ENCODE results near the gene RNFT2.

The RNFT2 gene

DNA sequence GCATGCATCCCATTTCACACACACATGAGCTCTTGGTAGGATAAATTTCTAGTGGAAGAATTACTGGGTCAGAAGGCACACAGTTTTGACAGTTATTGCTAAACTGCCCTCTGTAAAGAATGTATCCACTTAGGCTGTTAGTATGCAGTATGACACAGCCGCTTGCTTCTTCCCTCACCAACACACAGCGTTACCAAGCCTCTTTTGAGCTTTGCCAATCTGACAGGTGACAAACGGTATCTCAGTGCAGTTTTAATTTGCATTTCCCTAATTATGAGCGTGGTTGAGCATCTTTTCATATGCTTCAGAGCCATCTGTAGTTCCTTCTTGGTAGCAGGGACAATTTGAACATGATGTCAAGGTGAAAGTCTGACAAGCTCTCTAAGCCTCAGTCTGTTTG, 100.2 kb downstream of the RNFT2 start:
- no peak for DNase-seq

DNA sequence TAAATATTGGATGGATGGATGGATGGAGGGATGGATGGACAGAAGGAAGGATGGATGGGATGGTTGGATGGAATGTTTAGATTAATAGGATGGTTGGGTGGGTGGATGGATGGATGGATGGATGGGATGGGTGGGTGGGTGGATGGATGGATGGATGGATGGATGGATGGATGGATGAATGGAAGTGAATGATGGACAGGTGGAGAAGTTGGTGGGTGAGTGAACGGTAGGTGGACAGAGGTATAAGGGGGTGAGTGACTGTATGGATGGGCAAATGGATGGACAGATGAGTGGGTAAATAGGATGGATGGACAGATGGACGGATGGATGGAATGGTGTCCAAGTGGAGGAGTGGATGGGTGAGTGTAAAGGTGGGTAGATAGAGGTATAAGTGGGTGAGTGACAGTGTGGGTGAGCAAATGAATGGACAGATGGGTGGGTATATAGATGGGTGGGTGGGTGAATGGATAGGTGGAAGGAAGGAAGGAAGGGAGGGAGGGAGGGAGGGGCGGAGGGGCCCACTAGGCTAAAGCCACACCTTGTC, 101.2 kb downstream of the RNFT2 start:
- no peak for DNase-seq

DNA sequence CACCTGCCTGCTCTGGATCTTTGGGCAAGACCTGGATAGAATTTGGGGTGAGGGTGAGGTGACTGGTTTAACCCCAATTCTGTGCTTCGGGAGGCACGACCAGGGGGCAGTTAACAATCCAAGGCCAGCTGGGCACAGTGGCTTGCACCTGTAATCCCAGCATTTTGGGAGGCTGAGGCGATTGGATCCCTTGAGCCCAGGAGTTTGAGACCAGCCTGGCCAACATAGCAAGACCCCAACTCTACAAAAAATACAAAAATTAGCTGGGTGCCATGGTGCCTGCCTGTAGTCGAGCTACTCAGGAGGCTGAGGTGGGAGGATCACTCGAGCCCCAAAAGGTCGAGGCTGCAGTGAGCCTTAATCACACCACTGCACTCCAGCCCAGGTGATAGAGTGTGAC, 105.0 kb downstream of the RNFT2 start:
- no peak for DNase-seq

DNA sequence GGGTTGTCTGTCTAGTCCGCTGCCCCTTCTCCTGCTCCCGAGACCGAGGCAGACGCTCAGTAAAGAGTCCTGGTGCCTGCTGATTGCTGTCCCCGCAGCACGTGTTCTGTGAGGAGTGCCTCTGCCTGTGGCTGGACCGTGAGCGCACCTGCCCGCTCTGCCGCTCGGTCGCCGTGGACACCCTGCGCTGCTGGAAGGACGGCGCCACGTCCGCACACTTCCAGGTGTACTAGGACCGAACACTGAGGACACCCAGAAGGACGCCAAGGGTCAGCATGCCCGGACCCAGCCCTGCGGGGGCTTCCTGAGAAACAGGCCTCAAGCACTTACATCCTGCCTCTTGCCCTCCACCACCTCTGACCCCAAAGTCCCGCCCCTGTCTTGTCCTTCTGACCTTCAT, 111.1 kb downstream of the RNFT2 start:
- no peak for DNase-seq

DNA sequence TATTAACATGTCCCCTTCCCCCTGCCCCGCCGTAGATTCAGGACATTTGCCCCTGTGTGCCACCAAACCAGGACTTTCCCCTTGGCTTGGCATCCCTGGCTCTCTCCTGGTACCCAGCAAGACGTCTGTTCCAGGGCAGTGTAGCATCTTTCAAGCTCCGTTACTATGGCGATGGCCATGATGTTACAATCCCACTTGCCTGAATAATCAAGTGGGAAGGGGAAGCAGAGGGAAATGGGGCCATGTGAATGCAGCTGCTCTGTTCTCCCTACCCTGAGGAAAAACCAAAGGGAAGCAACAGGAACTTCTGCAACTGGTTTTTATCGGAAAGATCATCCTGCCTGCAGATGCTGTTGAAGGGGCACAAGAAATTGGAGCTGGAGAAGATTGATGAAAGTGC, 114.2 kb downstream of the RNFT2 start:
- no peak for DNase-seq

DNA sequence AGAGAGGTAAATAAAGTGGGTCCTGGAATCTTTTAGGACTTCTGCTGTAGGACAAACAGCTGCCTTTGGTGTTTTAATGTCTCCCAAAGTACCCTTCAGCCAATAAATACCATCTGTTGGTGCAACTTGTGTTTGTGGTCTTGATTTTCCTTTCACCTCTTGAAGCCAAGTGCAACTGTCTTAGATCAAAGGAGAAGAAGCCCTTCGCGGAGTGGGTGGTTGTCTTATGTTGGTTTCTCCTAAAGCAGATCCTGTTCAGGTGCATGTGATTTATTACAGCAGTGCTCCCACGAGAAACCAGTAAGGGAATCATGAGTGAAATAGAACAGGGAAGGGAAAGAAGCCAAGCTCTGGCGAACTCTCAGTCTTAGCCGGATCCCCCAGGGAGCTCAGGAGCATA, 115.4 kb downstream of the RNFT2 start:
- DNase-seq, result no peak

DNA sequence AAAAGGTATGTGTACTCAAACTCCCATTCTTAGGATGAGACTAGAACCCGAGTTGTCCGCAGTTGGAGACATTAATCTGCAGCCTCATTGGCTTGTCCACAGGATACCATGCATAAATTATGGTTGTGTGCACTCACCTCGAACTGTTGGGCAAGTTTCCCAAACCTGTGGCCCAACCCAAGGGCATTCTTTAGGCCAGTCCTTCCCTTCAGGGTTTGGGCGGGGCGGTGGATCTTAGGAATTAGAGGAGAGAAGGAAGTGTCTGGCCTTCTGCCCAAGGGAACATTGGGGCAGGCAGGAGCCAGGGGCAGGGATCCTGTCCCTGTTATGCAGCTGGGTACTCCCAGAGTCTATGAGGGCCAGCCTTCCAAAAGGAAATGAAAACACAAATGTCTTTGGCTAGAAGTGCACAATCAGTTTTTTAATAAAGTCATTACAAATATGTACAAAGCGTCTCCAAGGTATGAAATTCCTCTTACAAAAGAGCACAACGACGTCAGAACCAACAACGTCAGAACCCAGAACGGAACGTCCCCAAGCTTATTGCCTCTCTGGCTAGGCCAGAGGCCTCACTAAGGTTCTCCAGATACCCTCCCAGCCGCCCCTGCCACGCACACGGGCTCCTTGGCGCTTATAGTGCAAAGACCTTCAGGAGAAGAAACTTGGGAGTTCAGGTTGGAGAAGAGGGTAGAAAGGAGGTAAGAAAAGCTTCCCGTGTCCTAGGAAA, 117.8 kb downstream of the RNFT2 start:
- DNase-seq, result no peak

DNA sequence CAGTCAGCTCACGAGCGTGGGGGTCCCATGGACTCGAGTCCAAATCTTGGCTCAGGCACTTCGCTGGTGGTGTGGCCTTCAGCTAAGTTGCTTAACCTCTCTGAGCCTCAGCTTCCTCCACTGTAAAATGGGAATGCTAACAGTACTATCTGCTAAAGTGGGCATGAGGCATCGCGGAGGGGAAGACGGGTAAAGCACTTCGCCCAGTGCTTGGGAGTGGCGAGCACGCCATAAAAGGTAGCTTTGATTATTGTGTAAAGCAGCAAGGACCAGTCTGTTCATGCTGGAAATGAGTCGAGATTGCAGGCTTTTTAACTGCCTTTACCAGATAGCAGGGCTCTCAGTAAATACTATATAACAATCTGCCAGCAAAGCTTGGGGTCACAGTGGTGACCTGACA, 118.6 kb downstream of the RNFT2 start:
- no peak for DNase-seq

DNA sequence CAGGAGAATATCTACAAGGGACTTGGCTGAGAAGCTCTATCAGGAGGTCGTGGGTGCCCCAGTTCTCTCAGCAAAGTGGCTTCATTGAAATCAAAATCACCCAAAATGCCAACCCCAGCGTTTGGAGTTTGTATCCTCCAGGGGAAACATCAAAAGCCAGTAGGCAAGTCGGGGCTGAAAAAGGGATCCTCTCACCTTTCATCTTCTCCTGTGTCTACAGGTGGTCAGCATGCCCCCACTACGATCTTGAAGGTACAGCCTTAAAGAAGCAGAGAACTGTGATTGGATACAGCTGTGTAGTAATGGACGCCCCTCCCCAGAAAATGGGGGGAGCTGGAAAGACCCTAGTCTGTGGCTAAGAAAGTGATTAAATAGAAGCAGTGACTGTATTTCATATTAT, 121.0 kb downstream of the RNFT2 start:
- DNase-seq, result no peak

DNA sequence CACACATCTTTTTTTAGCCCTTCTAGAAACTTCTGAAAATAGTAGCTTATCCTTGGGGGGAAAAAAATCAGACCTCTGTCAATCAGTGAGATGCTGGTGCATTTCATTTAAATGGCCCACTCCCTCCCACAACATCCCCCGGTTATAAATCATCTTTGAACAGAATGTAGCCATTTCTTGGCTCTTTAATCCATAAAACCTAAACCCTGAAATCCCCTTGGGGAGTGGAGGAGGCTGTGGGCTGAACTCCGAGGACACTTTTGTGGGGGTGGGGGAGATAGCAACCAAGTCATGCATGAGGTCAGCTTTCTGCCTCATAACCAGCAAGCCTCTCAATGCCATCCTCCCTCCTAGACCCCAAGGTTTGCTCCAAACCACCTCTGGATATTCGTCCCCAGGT, 122.1 kb downstream of the RNFT2 start:
- no peak for DNase-seq

DNA sequence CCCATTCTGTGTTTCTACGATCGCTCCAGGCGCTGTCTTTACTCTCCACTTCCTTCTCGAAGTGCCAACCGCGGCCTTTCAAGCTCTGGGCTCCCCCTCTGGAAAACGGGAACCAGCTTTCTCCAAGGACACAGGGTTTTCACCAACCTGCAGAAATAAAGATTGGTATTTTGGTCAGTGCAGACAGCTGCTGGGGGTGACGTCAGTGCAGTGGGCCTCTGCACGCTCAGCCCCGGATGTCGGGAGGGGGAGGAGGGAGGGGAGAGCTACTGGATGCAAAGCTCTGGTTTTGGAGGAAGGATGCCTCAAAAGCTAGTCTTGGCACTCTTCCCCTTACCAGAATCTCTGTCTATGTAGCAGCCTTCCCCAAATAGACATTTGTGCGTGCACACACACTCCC, 123.2 kb downstream of the RNFT2 start:
- DNase-seq, result no peak

DNA sequence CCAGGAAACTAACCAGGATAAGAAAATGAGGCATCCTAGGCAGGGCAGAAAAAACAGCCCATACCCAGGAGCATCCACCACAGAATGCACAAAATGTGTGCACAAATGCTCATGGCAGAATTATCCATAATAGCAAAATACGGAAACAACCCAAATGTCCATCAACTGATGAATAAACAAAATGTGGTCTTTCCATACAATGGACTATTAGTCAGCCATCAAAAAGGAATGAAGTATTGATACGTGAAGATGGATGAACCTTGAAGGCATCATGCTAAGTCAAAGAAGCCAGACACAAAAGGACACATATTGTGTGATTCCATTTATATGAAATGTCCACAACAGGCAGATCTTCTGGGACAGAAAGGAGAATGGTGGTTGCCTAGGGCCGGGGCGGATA, 124.1 kb downstream of the RNFT2 start:
- no peak for DNase-seq

DNA sequence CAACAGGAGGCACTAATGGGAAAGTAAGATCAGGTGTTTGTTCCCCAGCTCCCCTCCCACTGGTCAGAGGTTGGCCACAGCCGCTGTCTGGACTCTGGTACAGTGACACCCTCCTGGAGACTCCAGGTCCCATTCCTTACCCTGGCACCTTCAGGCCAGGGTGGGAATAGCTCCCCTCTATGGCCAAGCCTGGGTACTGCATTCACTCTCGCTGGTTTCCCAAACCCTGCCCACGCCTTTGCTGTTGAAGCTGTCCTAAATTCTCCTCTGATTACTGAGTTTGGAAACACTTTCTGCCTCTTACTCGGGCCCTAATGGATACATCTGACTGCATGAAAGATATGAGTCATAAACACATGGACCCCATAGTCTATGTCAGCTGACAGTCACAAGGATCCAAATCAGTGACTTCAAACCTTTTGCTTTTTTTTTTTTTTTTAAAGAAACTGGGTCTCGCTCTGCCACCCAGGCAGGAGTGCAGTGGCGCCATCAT, 125.2 kb downstream of the RNFT2 start:
- no peak for DNase-seq

DNA sequence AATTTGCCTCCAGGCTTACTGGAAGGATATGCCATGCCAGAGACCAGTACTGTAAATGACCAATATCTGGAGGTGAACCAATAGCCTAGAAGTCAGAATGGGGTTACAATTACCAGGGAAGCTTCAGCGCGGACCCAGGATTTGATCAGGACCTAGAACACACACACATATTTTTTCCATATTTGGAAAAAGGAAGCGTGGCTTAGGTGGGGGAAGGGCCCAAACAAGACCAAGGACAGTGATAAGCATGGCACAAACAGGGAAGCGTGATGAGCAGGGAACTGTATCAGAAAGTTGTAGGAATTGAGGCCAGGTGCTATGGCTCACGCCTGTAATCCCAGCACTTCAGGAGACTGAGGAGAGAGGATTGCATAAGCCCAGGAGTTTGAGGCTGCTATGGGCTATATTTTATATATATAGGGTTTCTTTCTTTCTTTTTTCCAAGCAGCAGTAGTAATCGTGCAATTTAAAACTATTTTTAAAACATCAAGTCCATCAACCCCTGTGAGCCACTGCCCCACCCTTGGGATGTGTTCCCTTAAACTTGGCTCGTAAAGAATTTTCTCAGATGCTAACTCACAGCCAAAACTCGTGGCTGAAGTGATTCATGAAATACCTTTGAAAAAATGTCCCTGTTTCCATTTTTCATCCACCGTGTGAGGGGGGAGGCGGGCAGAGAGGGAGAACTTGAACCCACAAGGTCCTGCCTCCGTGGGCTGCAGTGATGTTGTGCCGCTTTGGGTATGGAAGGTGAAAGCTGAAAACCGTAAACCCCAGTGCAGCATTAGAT, 126.5 kb downstream of the RNFT2 start:
- DNase-seq, result no peak

DNA sequence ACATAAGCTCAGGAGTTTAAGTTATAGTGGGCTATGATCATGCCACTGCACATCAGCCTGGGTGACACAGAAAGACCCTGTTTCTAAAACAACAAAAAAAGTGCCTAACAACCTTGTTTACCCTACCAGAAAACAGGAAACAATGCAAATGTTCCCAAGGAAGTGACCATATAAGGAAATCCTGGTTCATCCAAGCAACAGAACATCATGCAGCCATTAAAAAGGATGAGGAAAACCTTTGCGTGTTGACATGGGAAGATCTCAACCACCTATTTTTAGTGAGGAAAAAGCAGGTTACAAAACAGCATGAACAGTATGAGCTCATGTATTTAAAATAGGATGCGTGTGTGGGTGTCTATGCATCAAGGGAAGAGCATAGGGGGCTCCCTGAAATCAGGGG, 129.4 kb downstream of the RNFT2 start:
- DNase-seq, result no peak

DNA sequence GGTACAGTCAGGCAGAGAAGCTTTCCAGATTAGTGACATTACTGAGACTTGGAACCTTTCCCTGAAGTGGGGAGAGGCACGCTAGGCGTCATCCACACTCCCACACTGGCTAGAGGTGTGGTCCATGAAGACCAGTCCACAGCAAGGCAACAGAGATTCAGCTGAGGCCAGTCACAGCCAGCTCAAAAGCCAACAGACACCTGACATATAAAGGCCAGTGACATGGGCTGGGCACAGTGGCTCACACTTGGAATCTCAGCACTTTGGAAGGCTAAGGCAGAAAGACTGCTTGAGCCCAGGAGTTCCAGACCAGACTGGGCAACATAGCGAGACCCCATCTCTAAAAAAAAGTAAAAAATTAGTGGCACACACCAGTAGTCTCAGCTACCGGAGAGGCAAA, 132.2 kb downstream of the RNFT2 start:
- no peak for DNase-seq

DNA sequence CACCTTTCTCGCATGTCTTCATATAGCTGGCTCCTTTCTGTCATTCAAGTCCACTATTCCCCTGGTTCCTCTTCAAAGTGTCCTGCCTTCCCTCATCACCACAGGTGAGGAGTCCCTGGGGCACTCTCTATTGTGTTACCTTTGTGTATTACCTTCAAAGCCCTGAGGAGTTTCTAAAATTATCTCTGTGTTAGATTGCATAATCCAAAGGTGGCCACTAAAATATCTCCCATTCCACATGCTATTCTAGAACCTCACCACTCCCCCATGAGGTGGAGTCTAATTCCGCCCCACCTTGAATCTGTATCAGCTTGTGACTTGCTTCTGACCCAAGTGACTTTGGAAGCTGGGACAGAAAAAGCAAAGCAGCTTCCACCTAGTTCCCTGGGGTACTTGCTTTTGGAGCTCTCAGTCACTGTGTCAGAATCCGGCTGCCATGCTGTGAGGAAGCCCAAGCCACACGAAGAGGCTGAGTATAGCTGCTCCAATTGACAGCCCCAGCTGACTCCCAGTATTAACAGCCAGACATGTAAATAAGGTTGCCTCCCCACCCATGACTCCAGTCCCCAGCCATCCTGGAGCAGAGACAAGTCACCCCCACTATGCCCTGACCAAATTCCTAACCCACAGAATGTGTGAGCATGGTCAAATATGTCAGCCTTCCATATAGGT, 136.3 kb downstream of the RNFT2 start:
- DNase-seq, result no peak

DNA sequence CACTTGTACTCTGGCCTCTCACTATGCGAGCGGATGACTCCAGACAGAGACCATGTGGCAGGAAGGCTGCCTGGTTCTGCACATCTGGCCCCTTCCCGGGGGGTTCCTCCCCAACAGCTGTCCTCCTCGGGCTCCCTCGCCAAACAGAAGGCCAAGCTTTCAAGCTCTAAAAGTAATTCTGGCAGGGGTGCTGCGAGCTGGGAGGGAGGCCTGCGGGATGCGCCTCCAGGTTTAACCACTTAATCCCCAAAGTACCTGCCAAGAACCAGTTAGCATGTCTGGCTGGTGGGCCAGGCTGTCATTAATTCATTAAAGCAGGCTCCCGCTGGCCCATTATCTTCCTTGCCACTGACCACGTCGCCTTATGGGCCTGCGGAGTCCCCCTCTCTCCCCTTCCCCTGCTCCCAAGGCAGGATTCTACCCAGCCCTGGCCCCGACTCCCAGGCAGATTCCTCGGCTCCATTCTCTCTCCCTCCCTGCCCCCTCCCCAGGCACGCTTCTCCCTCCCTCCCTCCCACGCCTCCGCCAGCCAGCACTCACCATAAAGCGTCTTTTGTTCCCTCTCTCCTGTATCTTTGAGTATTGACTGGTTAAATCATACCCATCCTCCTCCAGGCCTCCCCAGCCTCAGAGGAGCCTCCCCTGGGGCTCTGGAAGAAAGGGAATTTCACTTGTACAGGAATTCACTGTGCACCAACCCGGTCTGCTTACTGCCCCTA, 138.2 kb downstream of the RNFT2 start:
- DNase-seq, result no peak

DNA sequence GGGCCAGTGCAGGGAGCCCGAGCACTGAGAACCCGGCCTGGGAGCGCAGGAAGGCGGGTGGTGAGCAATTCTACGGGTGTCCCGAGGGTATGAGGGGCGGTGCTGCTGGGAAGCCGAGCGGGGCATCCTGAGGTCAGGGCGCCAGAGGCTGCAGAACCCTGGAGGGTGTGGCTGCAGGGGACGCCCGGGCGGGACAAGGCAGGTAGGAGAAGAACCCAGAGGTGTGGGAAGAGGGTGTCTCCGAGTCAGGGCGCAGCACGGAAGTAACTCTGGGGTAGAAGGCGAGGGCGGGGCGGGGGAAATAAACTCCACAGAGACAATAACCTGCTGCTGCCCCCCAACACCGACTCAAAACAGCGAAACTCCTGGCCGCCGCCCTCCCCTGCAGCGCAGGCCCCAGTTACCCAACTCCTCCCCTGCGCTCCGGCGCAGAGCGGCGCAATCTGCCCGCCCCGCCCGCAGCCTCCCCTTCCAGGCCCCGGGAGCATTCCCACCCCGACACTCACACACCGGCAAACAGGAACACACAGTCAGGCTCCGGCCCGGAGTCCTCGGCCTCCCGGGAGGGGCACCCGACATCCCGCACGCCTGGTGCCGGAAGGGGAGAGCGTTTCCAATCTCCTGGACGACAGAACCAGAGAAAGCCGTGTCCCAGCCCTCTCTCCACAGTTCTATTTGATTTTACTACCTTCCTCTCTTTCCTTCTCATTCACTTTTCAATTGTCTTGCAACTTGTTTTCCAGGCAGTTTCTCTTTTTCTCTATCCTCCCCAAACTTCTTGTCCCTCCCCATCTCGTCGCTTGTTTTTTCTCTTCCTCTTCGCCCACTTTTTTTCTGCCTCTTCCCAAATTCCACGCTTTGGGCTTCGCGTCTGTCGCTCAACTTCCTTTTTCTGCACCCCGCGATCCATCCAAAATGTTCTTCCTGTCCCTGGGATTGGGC, 140.7 kb downstream of the RNFT2 start:
- DNase-seq, result no peak

DNA sequence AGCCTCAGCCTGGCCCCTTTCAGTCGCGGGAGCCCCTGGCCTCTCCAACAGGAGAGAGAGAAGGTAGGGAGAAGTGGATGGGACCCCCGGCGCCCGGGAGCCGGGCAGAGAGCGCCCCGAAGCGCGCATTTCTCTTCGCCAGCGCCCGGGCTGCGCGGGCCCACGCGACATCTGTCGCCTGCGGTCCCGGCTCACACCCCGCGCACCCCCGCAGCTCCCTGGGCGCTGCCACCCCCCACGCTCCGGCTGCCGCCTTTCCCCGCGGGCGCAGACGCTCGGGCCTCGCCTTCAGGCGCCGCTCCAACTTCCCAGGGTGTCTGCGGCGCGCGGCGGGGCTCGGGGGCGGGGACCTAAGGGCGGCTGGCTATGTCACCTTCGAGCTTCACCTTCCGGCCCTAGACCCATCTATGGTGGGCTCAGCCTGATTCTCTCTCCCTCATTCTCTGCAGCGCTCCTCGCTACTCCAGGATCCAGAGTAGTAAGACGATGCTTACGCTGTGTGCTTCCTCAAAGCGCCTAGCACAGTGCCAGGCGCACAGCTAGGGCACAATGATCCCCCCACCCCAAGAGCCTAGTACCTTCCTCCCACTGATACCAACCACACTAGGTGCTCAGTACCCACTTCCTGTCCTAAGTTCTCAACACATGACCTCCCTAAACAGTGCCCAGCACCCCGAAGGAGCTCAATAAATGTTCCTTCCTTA, 141.5 kb downstream of the RNFT2 start:
- DNase-seq, result peak; percentile 14

DNA sequence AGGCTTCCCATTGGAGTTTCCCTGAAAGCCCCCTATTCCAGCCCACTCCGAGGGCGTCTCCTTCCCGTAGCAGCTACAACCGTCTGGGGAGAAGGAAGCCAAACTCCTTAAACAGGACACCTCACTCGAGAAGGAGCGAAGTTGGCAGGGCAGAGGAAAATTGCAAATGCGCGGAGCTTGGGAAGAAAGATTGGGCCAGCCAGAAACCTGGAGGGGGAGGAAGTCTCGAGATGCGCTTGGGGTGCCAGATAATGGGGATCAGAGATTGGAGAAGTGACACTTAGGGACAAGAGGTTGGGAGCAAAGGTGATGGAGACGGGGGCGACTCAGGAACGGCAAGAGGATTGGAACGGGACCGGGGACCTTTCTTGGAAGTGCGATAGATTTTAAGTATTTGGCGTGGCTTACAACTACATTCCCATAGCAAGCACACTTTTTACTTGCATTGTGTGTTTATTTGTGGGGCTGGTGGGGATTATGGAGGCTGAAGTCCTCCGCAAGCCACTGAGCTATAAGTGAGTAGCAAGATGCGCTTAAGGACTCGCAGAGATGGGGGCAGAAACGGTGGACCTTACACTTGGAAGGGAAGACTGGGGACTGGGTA, 142.2 kb downstream of the RNFT2 start:
- no peak for DNase-seq

Measured in NCI-H1105 treated with DMSO at 0.1 percent for 48 hours (cell line).